CD8-positive, alpha-beta memory T cell (primary cell): Measurements from ENCODE around the gene EGFR. TPM values are rescaled to one million over a fixed set of nuclear protein-coding genes. Genes with fewer than 3 reads are reported as not detected.

Experiments used
- CTCF ChIA-PET: fragments of 350-600 bp; sonication (Branson Sonifier 250); formaldehyde crosslinking; loops from one replicate; lab custom pipeline; 2021; ENCODE audit warnings: antibody characterized with exemption; lab: Charles Lee
- POLR2A ChIA-PET: fragments of 350-600 bp; sonication (Branson Sonifier 250); formaldehyde crosslinking; loops from one replicate; lab custom pipeline; 2021; ENCODE audit warnings: antibody characterized with exemption; lab: Charles Lee
- DNase-seq, 5 donors: peaks; one replicate each; pipeline versions ENCODE4 v3.0.0 to v3.0.0-alpha.2; 2020 to 2022; ENCODE audit warnings: mixed read lengths in 1 of 5
- H3K27ac ChIP-seq: one replicate; pipeline ENCODE4 v1.7.0; 2013; ENCODE audit warnings: low read depth, mild to moderate bottlenecking, low read length, moderate library complexity
- H3K27me3 ChIP-seq: 2 replicates; pipeline ENCODE4 v1.7.0; 2013; ENCODE audit warnings: low read length, mild to moderate bottlenecking; ENCODE audit not compliant: insufficient read depth, poor library complexity, severe bottlenecking
- H3K36me3 ChIP-seq: 2 replicates; pipeline ENCODE4 v1.7.0; 2013; ENCODE audit warnings: mild to moderate bottlenecking, low read length, moderate library complexity; ENCODE audit not compliant: insufficient read depth
- H3K4me1 ChIP-seq: 2 replicates; pipeline ENCODE4 v1.7.0; 2013; ENCODE audit warnings: mild to moderate bottlenecking, low read length, moderate library complexity; ENCODE audit not compliant: insufficient read depth
- H3K4me3 ChIP-seq: 2 replicates; pipeline ENCODE4 v1.7.0; 2013; ENCODE audit warnings: mild to moderate bottlenecking, low read length
- H3K9me3 ChIP-seq: 2 replicates; pipeline ENCODE4 v1.7.0; 2013; ENCODE audit warnings: mild to moderate bottlenecking, low read length
- H3K27ac Mint-ChIP-seq, 8 donors: one replicate each; pipeline ENCODE4 v1.8.0; 2020 to 2021; ENCODE audit warnings: mixed read lengths in 8 of 8, mild to moderate bottlenecking in 6 of 8, inconsistent platforms in 3 of 8, moderate library complexity in 3 of 8
- H3K27me3 Mint-ChIP-seq, 2 donors: one replicate each; pipeline ENCODE4 v1.8.0; 2020 to 2021; ENCODE audit warnings: mixed read lengths in 2 of 2, mild to moderate bottlenecking in 1 of 2, moderate library complexity in 1 of 2
- H3K36me3 Mint-ChIP-seq, 3 donors: one replicate each; pipeline ENCODE4 v1.8.0; 2020 to 2021; ENCODE audit warnings: mixed read lengths in 3 of 3, inconsistent platforms in 1 of 3, mild to moderate bottlenecking in 1 of 3
- H3K4me1 Mint-ChIP-seq, 3 donors: one replicate each; pipeline ENCODE4 v1.8.0; 2020 to 2021; ENCODE audit warnings: mixed read lengths in 3 of 3, inconsistent platforms in 1 of 3, mild to moderate bottlenecking in 1 of 3
- H3K4me3 Mint-ChIP-seq, 7 donors: one replicate each; pipeline ENCODE4 v1.8.0; 2020 to 2021; ENCODE audit warnings: mixed read lengths in 7 of 7, mild to moderate bottlenecking in 6 of 7, moderate library complexity in 4 of 7, inconsistent platforms in 2 of 7
- H3K9me3 Mint-ChIP-seq, 5 donors: one replicate each; pipeline ENCODE4 v1.8.0; 2020 to 2022; ENCODE audit warnings: mixed read lengths in 5 of 5, mild to moderate bottlenecking in 3 of 5, moderate library complexity in 2 of 5, inconsistent platforms in 1 of 5
- polyA plus RNA-seq: library from polyadenylated mRNA; unstranded; fragments of 300-500 nt; fragmentation: Illumina TruSeq; gene quantifications from one replicate; pipeline ENCODE4 v1.2.3, GENCODE V29; 2021
- total RNA-seq, 2 experiments: library from RNA; stranded (reverse); gene quantifications; one replicate each; pipeline ENCODE4 v1.2.3, GENCODE V29; 2021

EGFR gene
- total and polyA plus RNA-seq, 3 experiments from 2014 or later: not detected

GRCh38 chr7:55174456-55174855 is 155.6 kb downstream of the EGFR start:
- H3K36me3 Mint-ChIP-seq: no peaks in the 10 kb centered on the region
- DNase-seq: no peak
- Histone ChIP-seq H3K9me3 (no peaks in the 10 kb centered on the region), H3K27ac (no peak overlapping the region), H3K27me3 (no peaks in the 10 kb centered on the region), H3K4me1 (no peaks in the 10 kb centered on the region), H3K4me3 (no peak overlapping the region), H3K36me3 (no peaks in the 10 kb centered on the region)
- no peak overlapping the region for H3K27ac Mint-ChIP-seq
- POLR2A ChIA-PET: no interaction called here
- H3K4me1 Mint-ChIP-seq: no peaks in the 10 kb centered on the region
- peaks cover 0 to 3% (median 0%) of the 10 kb centered on the region in 5 donors for H3K9me3 Mint-ChIP-seq
- no peak overlapping the region for H3K4me3 Mint-ChIP-seq
- peaks cover 7 to 15% of the 10 kb centered on the region in 2 donors for H3K27me3 Mint-ChIP-seq
- CTCF ChIA-PET: interaction anchor here (1.4 kb wide), 1 partner anchor 9 kb away, joined by 5 read pairs; no protein-coding TSS in a partner anchor

GRCh38 chr7:55174856-55175255 is 156.0 kb downstream of the EGFR start:
- no peak overlapping the region for H3K27ac Mint-ChIP-seq
- CTCF ChIA-PET: interaction anchor here (1.4 kb wide), 1 partner anchor 9 kb away, joined by 5 read pairs; no protein-coding TSS in a partner anchor
- H3K4me3 Mint-ChIP-seq: no peak overlapping the region
- H3K4me1 ChIP-seq: no peaks in the 10 kb centered on the region
- no peaks in the 10 kb centered on the region for H3K36me3 ChIP-seq
- H3K27ac ChIP-seq: no peak overlapping the region
- H3K4me1 Mint-ChIP-seq: no peaks in the 10 kb centered on the region
- no peaks in the 10 kb centered on the region for H3K36me3 Mint-ChIP-seq
- DNase-seq: no peak
- H3K27me3 ChIP-seq: no peaks in the 10 kb centered on the region
- peaks cover 7 to 13% of the 10 kb centered on the region in 2 donors for H3K27me3 Mint-ChIP-seq
- H3K4me3 ChIP-seq: no peak overlapping the region
- H3K9me3 Mint-ChIP-seq: no peaks in the 10 kb centered on the region
- POLR2A ChIA-PET: no interaction called here
- H3K9me3 ChIP-seq: no peaks in the 10 kb centered on the region

- POLR2A ChIA-PET: no interaction called here
- H3K4me1 Mint-ChIP-seq: no peaks in the 10 kb centered on the region
Observed at GRCh38 chr7:55177068-55177530, 158.3 kb downstream of the EGFR start.

GRCh38 chr7:55177589-55178261 is 158.9 kb downstream of the EGFR start:
- ChIA-PET CTCF (no interaction called here), POLR2A (no interaction called here)
- no peaks in the 10 kb centered on the region for H3K9me3 Mint-ChIP-seq
- Histone ChIP-seq H3K9me3 (no peaks in the 10 kb centered on the region), H3K27me3 (no peaks in the 10 kb centered on the region), H3K4me1 (no peaks in the 10 kb centered on the region), H3K36me3 (no peaks in the 10 kb centered on the region), H3K27ac (no peak overlapping the region), H3K4me3 (no peak overlapping the region)
- no peaks in the 10 kb centered on the region for H3K4me1 Mint-ChIP-seq
- no peak for DNase-seq
- no peak overlapping the region for H3K4me3 Mint-ChIP-seq
- no peaks in the 10 kb centered on the region for H3K36me3 Mint-ChIP-seq
- peaks cover 6 to 12% of the 10 kb centered on the region in 2 donors for H3K27me3 Mint-ChIP-seq
- H3K27ac Mint-ChIP-seq: peak overlapping the region in 1 of 8 donors; percentile 34

More at GRCh38 chr7:55177068-55177530, 158.3 kb downstream of the EGFR start:
- H3K27ac Mint-ChIP-seq: peak overlapping the region in 1 of 8 donors; percentile 34
- H3K27me3 ChIP-seq: no peaks in the 10 kb centered on the region
- no peaks in the 10 kb centered on the region for H3K9me3 ChIP-seq
- H3K4me1 ChIP-seq: no peaks in the 10 kb centered on the region
- peaks cover 6 to 12% of the 10 kb centered on the region in 2 donors for H3K27me3 Mint-ChIP-seq
- H3K36me3 Mint-ChIP-seq: no peaks in the 10 kb centered on the region
- H3K27ac ChIP-seq: no peak overlapping the region
- CTCF ChIA-PET: no interaction called here
- no peak for DNase-seq
- H3K36me3 ChIP-seq: no peaks in the 10 kb centered on the region
- no peaks in the 10 kb centered on the region for H3K9me3 Mint-ChIP-seq
- H3K4me3 ChIP-seq: no peak overlapping the region
- no peak overlapping the region for H3K4me3 Mint-ChIP-seq

GRCh38 chr7:55178292-55178862 is 159.6 kb downstream of the EGFR start:
- Mint-ChIP-seq H3K9me3 (no peaks in the 10 kb centered on the region), H3K36me3 (no peaks in the 10 kb centered on the region), H3K4me3 (no peak overlapping the region), H3K27ac (no peak overlapping the region), H3K27me3 (peaks cover 6 to 12% of the 10 kb centered on the region in 2 donors), H3K4me1 (no peaks in the 10 kb centered on the region)
- Histone ChIP-seq H3K27me3 (no peaks in the 10 kb centered on the region), H3K4me1 (no peaks in the 10 kb centered on the region), H3K27ac (no peak overlapping the region), H3K4me3 (no peak overlapping the region), H3K36me3 (no peaks in the 10 kb centered on the region), H3K9me3 (no peaks in the 10 kb centered on the region)
- no peak for DNase-seq
- ChIA-PET CTCF (no interaction called here), POLR2A (no interaction called here)

GRCh38 chr7:55178863-55179773 is 160.3 kb downstream of the EGFR start:
- no peaks in the 10 kb centered on the region for H3K9me3 ChIP-seq
- H3K4me1 ChIP-seq: no peaks in the 10 kb centered on the region
- Mint-ChIP-seq H3K4me1 (no peaks in the 10 kb centered on the region), H3K27me3 (peaks cover 6 to 12% of the 10 kb centered on the region in 2 donors), H3K9me3 (no peaks in the 10 kb centered on the region), H3K36me3 (no peaks in the 10 kb centered on the region), H3K27ac (no peak overlapping the region), H3K4me3 (no peak overlapping the region)
- DNase-seq: no peak
- POLR2A ChIA-PET: no interaction called here
- no peaks in the 10 kb centered on the region for H3K36me3 ChIP-seq
- CTCF ChIA-PET: no interaction called here
- no peak overlapping the region for H3K27ac ChIP-seq
- H3K27me3 ChIP-seq: no peaks in the 10 kb centered on the region
- no peak overlapping the region for H3K4me3 ChIP-seq

- H3K9me3 Mint-ChIP-seq: no peaks in the 10 kb centered on the region
- no peak overlapping the region for H3K27ac Mint-ChIP-seq
- Histone ChIP-seq H3K9me3 (no peaks in the 10 kb centered on the region), H3K36me3 (no peaks in the 10 kb centered on the region), H3K27me3 (no peaks in the 10 kb centered on the region), H3K4me3 (no peak overlapping the region), H3K27ac (no peak overlapping the region), H3K4me1 (no peaks in the 10 kb centered on the region)
- ChIA-PET CTCF (no interaction called here), POLR2A (no interaction called here)
- no peaks in the 10 kb centered on the region for H3K4me1 Mint-ChIP-seq
- no peak for DNase-seq
- H3K4me3 Mint-ChIP-seq: no peak overlapping the region
- H3K36me3 Mint-ChIP-seq: no peaks in the 10 kb centered on the region
- peaks cover 2 to 12% of the 10 kb centered on the region in 2 donors for H3K27me3 Mint-ChIP-seq
Observed at GRCh38 chr7:55179931-55180682, 161.3 kb downstream of the EGFR start.
